PFSK-1 (cell line): ENCODE measurements around the gene MSL3B.

Experiments
- FOXP2 ChIP-seq: optimal IDR thresholded peaks from 2 replicates; pipeline ENCODE3; 2011; ENCODE audit warnings: borderline replicate concordance, control low read depth, inconsistent platforms; ENCODE audit not compliant: insufficient read depth; ENCODE audit errors: extremely low read length, extremely low read depth
- POLR2AphosphoS5 ChIP-seq: IDR thresholded peaks from 2 replicates; pipeline ENCODE4 v1.6.1; 2012; ENCODE audit warnings: low read depth, mild to moderate bottlenecking, control low read depth, low read length, moderate library complexity
- REST ChIP-seq, 2 experiments: IDR thresholded peaks; 2 replicates each; pipeline versions ENCODE4 v1.6.1 to v1.8.0; 2011 to 2012; ENCODE audit warnings: low read depth in 2 of 2, low read length in 2 of 2, control low read depth in 1 of 2, inconsistent platforms in 1 of 2, mild to moderate bottlenecking in 1 of 2, moderate library complexity in 1 of 2; ENCODE audit not compliant: insufficient read depth in 1 of 2
- SIN3A ChIP-seq: IDR thresholded peaks from 2 replicates; pipeline ENCODE4 v1.6.1; 2012; ENCODE audit warnings: mild to moderate bottlenecking, low read length, moderate library complexity, borderline replicate concordance; ENCODE audit not compliant: insufficient read depth
- TAF1 ChIP-seq: IDR thresholded peaks from 2 replicates; pipeline ENCODE4 v1.6.1; 2012; ENCODE audit warnings: low read length, control low read depth, borderline replicate concordance; ENCODE audit not compliant: insufficient read depth

- TF ChIP-seq REST (IDR thresholded peaks at IDR 0.05; ENCODE audit: insufficient read depth in 1 of 2, low read depth in 2 of 2, low read length in 2 of 2): no peak
- TF ChIP-seq TAF1: no peak
- no peak for TF ChIP-seq SIN3A
- TF ChIP-seq POLR2AphosphoS5: no peak
- TF ChIP-seq FOXP2: no peak
Observed at GRCh38 chr2:233837694-233838229, 30.4 kb downstream of the MSL3B start.
